Astrocyte (in vitro differentiated cells and primary cell): ENCODE results near the gene ADNP. TPM values are rescaled to one million over a fixed set of nuclear protein-coding genes. Genes with fewer than 3 reads are reported as not detected.

Source experiments
- DNase-seq: peaks from one replicate; pipeline ENCODE4 v3.0.0-alpha.2; 2010; ENCODE audit warnings: low read depth
- FAIRE-seq: peaks from 2 replicates; lab custom pipeline; 2011; peaks lifted over from hg19 to GRCh38; lab: Jason Lieb, UNC
- H2AFZ ChIP-seq: 2 replicates; pipeline ENCODE4 v1.6.0; 2012; ENCODE audit warnings: low read depth, low read length, inconsistent platforms
- H3K27ac ChIP-seq: 2 replicates; pipeline ENCODE4 v1.5.1; 2011; ENCODE audit warnings: low read depth, low read length, inconsistent platforms
- H3K27me3 ChIP-seq: 2 replicates; pipeline ENCODE4 v1.6.0; 2011; ENCODE audit warnings: low read length, inconsistent platforms; ENCODE audit not compliant: insufficient read depth
- H3K36me3 ChIP-seq: 2 replicates; pipeline ENCODE4 v1.5.1; 2011; ENCODE audit warnings: low read length, inconsistent platforms; ENCODE audit not compliant: insufficient read depth
- H3K4me1 ChIP-seq: 2 replicates; pipeline ENCODE4 v1.5.1; 2011; ENCODE audit warnings: low read length, inconsistent platforms; ENCODE audit not compliant: insufficient read depth
- H3K4me2 ChIP-seq: 2 replicates; pipeline ENCODE4 v1.6.0; 2012; ENCODE audit warnings: low read length, inconsistent platforms
- H3K4me3 ChIP-seq: 2 replicates; pipeline ENCODE4 v1.5.1; 2011; ENCODE audit warnings: low read depth, mild to moderate bottlenecking, low read length, inconsistent platforms; ENCODE audit not compliant: insufficient read depth
- H3K79me2 ChIP-seq: 2 replicates; pipeline ENCODE4 v1.6.0; 2012; ENCODE audit warnings: mild to moderate bottlenecking, low read length, inconsistent platforms; ENCODE audit not compliant: insufficient read depth
- H3K9ac ChIP-seq: 2 replicates; pipeline ENCODE4 v1.6.0; 2012; ENCODE audit warnings: mild to moderate bottlenecking, low read length, inconsistent platforms
- H3K9me3 ChIP-seq: 2 replicates; pipeline ENCODE4 v1.5.1; 2012; ENCODE audit warnings: low read depth, mild to moderate bottlenecking, low read length, inconsistent platforms; ENCODE audit not compliant: insufficient read depth
- H4K20me1 ChIP-seq: 2 replicates; pipeline ENCODE4 v1.6.0; 2012; ENCODE audit warnings: low read length, inconsistent platforms; ENCODE audit not compliant: insufficient read depth
- H3K27ac Mint-ChIP-seq: one replicate; pipeline ENCODE4 v1.8.0; 2021; ENCODE audit warnings: mild to moderate bottlenecking, mixed read lengths; ENCODE audit not compliant: unreplicated experiment
- H3K27me3 Mint-ChIP-seq: one replicate; pipeline ENCODE4 v1.8.0; 2021; ENCODE audit warnings: low read depth, mixed read lengths; ENCODE audit not compliant: unreplicated experiment
- H3K36me3 Mint-ChIP-seq: one replicate; pipeline ENCODE4 v1.8.0; 2021; ENCODE audit warnings: low read depth, mixed read lengths; ENCODE audit not compliant: unreplicated experiment
- H3K4me1 Mint-ChIP-seq: one replicate; pipeline ENCODE4 v1.8.0; 2021; ENCODE audit warnings: low read depth, mixed read lengths; ENCODE audit not compliant: unreplicated experiment
- H3K4me3 Mint-ChIP-seq: one replicate; pipeline ENCODE4 v1.8.0; 2021; ENCODE audit warnings: mild to moderate bottlenecking, moderate library complexity, mixed read lengths; ENCODE audit not compliant: unreplicated experiment
- H3K9me3 Mint-ChIP-seq: one replicate; pipeline ENCODE4 v1.8.0; 2021; ENCODE audit warnings: mild to moderate bottlenecking, mixed read lengths; ENCODE audit not compliant: unreplicated experiment
- CTCF ChIP-seq: IDR thresholded peaks from 2 replicates; pipeline ENCODE4 v1.5.1; 2011; ENCODE audit warnings: low read depth, mild to moderate bottlenecking, inconsistent platforms, low read length, moderate library complexity; ENCODE audit not compliant: insufficient read depth
- EZH2 ChIP-seq: IDR thresholded peaks from 2 replicates; pipeline ENCODE4 v1.6.1; 2012; ENCODE audit warnings: mild to moderate bottlenecking, low read length, inconsistent platforms; ENCODE audit not compliant: insufficient read depth
- total RNA-seq: library from RNA; stranded (reverse); gene quantifications from 2 replicates; pipeline ENCODE4 v1.2.1, GENCODE V29; 2021

The ADNP gene
- total RNA-seq, 1 donor from 2014 or later: 72.1 TPM

GRCh38 chr20:50866036-50866685, 65.1 kb downstream of the ADNP start:
- no peaks in the 10 kb centered on the region for H3K9me3 ChIP-seq
- Mint-ChIP-seq H3K4me1 (peaks cover 14% of the 10 kb centered on the region), H3K9me3 (no peaks in the 10 kb centered on the region), H3K27me3 (no peaks in the 10 kb centered on the region), H3K27ac (no peak overlapping the region), H3K4me3 (no peak overlapping the region), H3K36me3 (no peaks in the 10 kb centered on the region)
- H3K9ac ChIP-seq: no peak overlapping the region
- peaks cover 10% of the 10 kb centered on the region for H3K4me1 ChIP-seq
- no peak for DNase-seq
- H3K4me2 ChIP-seq: no peak overlapping the region
- no peak overlapping the region for H3K4me3 ChIP-seq
- H3K27ac ChIP-seq: no peak overlapping the region
- TF ChIP-seq CTCF: no peak
- no peak for TF ChIP-seq EZH2
- no peak for FAIRE-seq
- H4K20me1 ChIP-seq: no peaks in the 10 kb centered on the region
- no peaks in the 10 kb centered on the region for H3K27me3 ChIP-seq
- no peaks in the 10 kb centered on the region for H3K36me3 ChIP-seq
- no peaks in the 10 kb centered on the region for H3K79me2 ChIP-seq
- no peak overlapping the region for H2AFZ ChIP-seq

- no peak overlapping the region for H3K27ac Mint-ChIP-seq
- no peak overlapping the region for H3K4me3 ChIP-seq
- no peak overlapping the region for H3K4me2 ChIP-seq
- no peaks in the 10 kb centered on the region for H3K27me3 ChIP-seq
- H3K4me3 Mint-ChIP-seq: no peak overlapping the region
- H3K9ac ChIP-seq: no peak overlapping the region
- no peaks in the 10 kb centered on the region for H3K79me2 ChIP-seq
- FAIRE-seq (no peak), DNase-seq (no peak)
- H3K27ac ChIP-seq: no peak overlapping the region
- no peaks in the 10 kb centered on the region for H3K36me3 ChIP-seq
- H4K20me1 ChIP-seq: no peaks in the 10 kb centered on the region
- TF ChIP-seq CTCF (no peak), EZH2 (no peak)
- no peak overlapping the region for H2AFZ ChIP-seq
- H3K9me3 ChIP-seq: no peaks in the 10 kb centered on the region
- H3K4me1 Mint-ChIP-seq: peaks cover 8% of the 10 kb centered on the region
- no peaks in the 10 kb centered on the region for H3K27me3 Mint-ChIP-seq
- peaks cover 5% of the 10 kb centered on the region for H3K4me1 ChIP-seq
- no peaks in the 10 kb centered on the region for H3K9me3 Mint-ChIP-seq
- H3K36me3 Mint-ChIP-seq: no peaks in the 10 kb centered on the region
Measured at GRCh38 chr20:50865591-50865990, 65.6 kb downstream of the ADNP start.

GRCh38 chr20:50865114-50865513, 66.1 kb downstream of the ADNP start:
- FAIRE-seq: no peak
- Mint-ChIP-seq H3K27ac (no peak overlapping the region), H3K4me1 (peaks cover 3% of the 10 kb centered on the region), H3K27me3 (no peaks in the 10 kb centered on the region), H3K4me3 (no peak overlapping the region), H3K9me3 (no peaks in the 10 kb centered on the region), H3K36me3 (peaks cover 2% of the 10 kb centered on the region)
- DNase-seq: no peak
- no peaks in the 10 kb centered on the region for H3K27me3 ChIP-seq
- no peak for TF ChIP-seq CTCF
- no peak for TF ChIP-seq EZH2
- no peaks in the 10 kb centered on the region for H3K36me3 ChIP-seq
- H3K27ac ChIP-seq: no peak overlapping the region
- H3K79me2 ChIP-seq: no peaks in the 10 kb centered on the region
- H3K4me2 ChIP-seq: no peak overlapping the region
- peaks cover under 1% of the 10 kb centered on the region for H3K4me1 ChIP-seq
- no peak overlapping the region for H3K4me3 ChIP-seq
- no peaks in the 10 kb centered on the region for H3K9me3 ChIP-seq
- H2AFZ ChIP-seq: no peak overlapping the region
- H3K9ac ChIP-seq: no peak overlapping the region
- H4K20me1 ChIP-seq: no peaks in the 10 kb centered on the region
